ENCODE measurements around the gene CTAGE1. TPM values are rescaled to one million over a fixed set of nuclear protein-coding genes. Genes with fewer than 3 reads are reported as not detected.

Gene CTAGE1
- total and polyA plus RNA-seq, 10 of the 15 experiments (the other 5 are each of a cell fraction or from before 2014, with no cell fraction given), result 0.01 TPM; not detected in 9

- DNase-seq (ENCODE audit: low read depth, low spot score) (no peak), FAIRE-seq (no peak), ATAC-seq (no peak)
- Histone ChIP-seq H3K9ac (ENCODE audit: control insufficient read depth, insufficient read depth, low read length) (no peak overlapping the region), H2AFZ (ENCODE audit: control insufficient read depth, low read depth, low read length) (no peak overlapping the region), H3K4me1 (ENCODE audit: control insufficient read depth, insufficient read depth, low read length) (no peaks in the 10 kb centered on the region), H3K36me3 (ENCODE audit: control insufficient read depth in 2 of 2, insufficient read depth in 2 of 2, low read length in 1 of 2) (no peaks in the 10 kb centered on the region), H3K27me3 (replicated peaks in 1 of 2; ENCODE audit: control insufficient read depth in 2 of 2, insufficient read depth in 2 of 2, low read length in 1 of 2) (no peaks in the 10 kb centered on the region), H3K27ac (ENCODE audit: control insufficient read depth, insufficient read depth) (no peak overlapping the region), H3K79me2 (ENCODE audit: control insufficient read depth, insufficient read depth, low read length) (no peaks in the 10 kb centered on the region), H4K20me1 (ENCODE audit: control insufficient read depth, insufficient read depth) (no peaks in the 10 kb centered on the region), H3K4me3 (no peak overlapping the region), H3K9me3 (replicated peaks; ENCODE audit: control insufficient read depth, insufficient read depth, low read length) (no peaks in the 10 kb centered on the region), H3K4me2 (ENCODE audit: control insufficient read depth, insufficient read depth) (no peak overlapping the region)
- CTCF ChIA-PET, result no interaction called here
- RAD21 ChIA-PET (ENCODE audit: unreplicated experiment), result no interaction called here
- in situ Hi-C loops (cut with MboI) (no loop called here), intact Hi-C loops (cut with micrococcal nuclease; ENCODE audit: unreplicated experiment) (no loop called here)
- SMC1A ChIA-PET (ENCODE audit: uncharacterized antibody, unreplicated experiment), result no interaction called here
- TF ChIP-seq MXI1 (IDR thresholded peaks at IDR 0.05; ENCODE audit: low read depth, low read length) (no peak), ZNF207 (IDR thresholded peaks at IDR 0.05; ENCODE audit: borderline replicate concordance) (no peak), NFXL1 (IDR thresholded peaks at IDR 0.05; ENCODE audit: borderline replicate concordance) (no peak), FOXK2 (IDR thresholded peaks at IDR 0.05) (no peak), WRNIP1 (IDR thresholded peaks at IDR 0.05; ENCODE audit: borderline replicate concordance, low read depth, low read length) (no peak), YY1 (IDR thresholded peaks at IDR 0.05; ENCODE audit: low read depth, low read length) (no peak), BRCA1 (IDR thresholded peaks at IDR 0.05; ENCODE audit: low read depth, low read length) (no peak), RELA (IDR thresholded peaks at IDR 0.05; ENCODE audit: borderline replicate concordance, partially characterized antibody) (no peak), CHD1 (IDR thresholded peaks at IDR 0.05; ENCODE audit: low read depth, low read length) (no peak)
- BruUV-seq (replicated peaks), result no TSS peak
- POLR2A ChIA-PET, result no interaction called here
- 72% methylated on average over 3 of the region's 3 CpGs for WGBS (ENCODE audit: insufficient coverage, insufficient replicate concordance, low lambda C conversion rate, missing lambda C conversion rate)
These were observed 7.6 kb downstream of the CTAGE1 start for GRCh38 chr18:22410126-22410525.

- POLR2A ChIA-PET, result no interaction called here
- no peak for TF ChIP-seq NR2C1 (IDR thresholded peaks at IDR 0.05)
- no peak for TF ChIP-seq CHD1 (IDR thresholded peaks at IDR 0.05; ENCODE audit: low read depth, low read length)
- TF ChIP-seq ZBED1 (IDR thresholded peaks at IDR 0.05; ENCODE audit: borderline replicate concordance), result no peak
- no peak for TF ChIP-seq IRF3 (IDR thresholded peaks at IDR 0.05)
- TF ChIP-seq ZBTB33 (IDR thresholded peaks at IDR 0.05), result no peak
- TF ChIP-seq IRF5 (IDR thresholded peaks at IDR 0.05; ENCODE audit: borderline replicate concordance), result no peak
- TF ChIP-seq EP300 (IDR thresholded peaks at IDR 0.05; ENCODE audit: borderline replicate concordance in 1 of 2, control insufficient read depth in 1 of 2, low read depth in 2 of 2, low read length in 2 of 2), result no peak
- TF ChIP-seq IRF4 (IDR thresholded peaks at IDR 0.05; ENCODE audit: low read depth, low read length), result no peak
These were observed 8.3 kb downstream of the CTAGE1 start for GRCh38 chr18:22409445-22409844.

More at GRCh38 chr18:22409445-22409844, 8.3 kb downstream of the CTAGE1 start:
- Histone ChIP-seq H3K4me2 (ENCODE audit: control insufficient read depth, insufficient read depth) (no peak overlapping the region), H3K36me3 (ENCODE audit: control insufficient read depth in 2 of 2, insufficient read depth in 2 of 2, low read length in 1 of 2) (no peaks in the 10 kb centered on the region), H3K27me3 (replicated peaks in 1 of 2; ENCODE audit: control insufficient read depth in 2 of 2, insufficient read depth in 2 of 2, low read length in 1 of 2) (no peaks in the 10 kb centered on the region), H3K27ac (ENCODE audit: control insufficient read depth, insufficient read depth) (no peak overlapping the region), H4K20me1 (ENCODE audit: control insufficient read depth, insufficient read depth) (no peaks in the 10 kb centered on the region), H3K4me3 (no peak overlapping the region), H3K9ac (ENCODE audit: control insufficient read depth, insufficient read depth, low read length) (no peak overlapping the region), H3K4me1 (ENCODE audit: control insufficient read depth, insufficient read depth, low read length) (no peaks in the 10 kb centered on the region), H3K79me2 (ENCODE audit: control insufficient read depth, insufficient read depth, low read length) (no peaks in the 10 kb centered on the region), H3K9me3 (replicated peaks; ENCODE audit: control insufficient read depth, insufficient read depth, low read length) (no peaks in the 10 kb centered on the region), H2AFZ (ENCODE audit: control insufficient read depth, low read depth, low read length) (no peak overlapping the region)
- in situ Hi-C loops (cut with MboI) (no loop called here), intact Hi-C loops (cut with micrococcal nuclease; ENCODE audit: unreplicated experiment) (no loop called here)
- BruUV-seq (replicated peaks), result no TSS peak
- ChIA-PET SMC1A (ENCODE audit: uncharacterized antibody, unreplicated experiment) (interaction anchor here (1.5 kb wide), 1 partner anchor 11 kb away, joined by 4 read pairs; no protein-coding TSS in a partner anchor), CTCF (no interaction called here), RAD21 (ENCODE audit: unreplicated experiment) (no interaction called here)
- FAIRE-seq, result no peak
- no peak for DNase-seq (ENCODE audit: low read depth, low spot score)
- ATAC-seq, result no peak
- WGBS (ENCODE audit: insufficient coverage, insufficient replicate concordance, low lambda C conversion rate, missing lambda C conversion rate), result 0% methylated on average over 1 of the region's 1 CpG

Data from GM12878 (cell line).